Panc1 (cell line): ENCODE data around the gene FBXL15. TPM values are rescaled to one million over a fixed set of nuclear protein-coding genes. Genes with fewer than 3 reads are reported as not detected.

ENCODE experiments used
- ATAC-seq: fragments of 200-7000 bp; cut with Tn5 transposase; 2 replicates; pipeline ENCODE4 v1.9.1; 2020; ENCODE audit warnings: mild to moderate bottlenecking, moderate library complexity
- BruUV-seq: library from RNA; stranded (reverse); fragments of 400-500 nt; replicated peaks from 2 replicates; lab custom pipeline; 2021; lab: Mats Ljungman, UMichigan
- CTCF ChIA-PET: fragments of 300-600 bp; sonication (Branson Sonifier 250); formaldehyde crosslinking; loops from one replicate; lab custom pipeline; 2022; ENCODE audit warnings: antibody characterized with exemption; lab: Charles Lee
- POLR2A ChIA-PET: fragments of 300-600 bp; sonication (Branson Sonifier 250); formaldehyde crosslinking; loops from one replicate; lab custom pipeline; 2022; ENCODE audit warnings: antibody characterized with exemption; lab: Charles Lee
- DNase-seq: peaks from one replicate; pipeline ENCODE4 v3.0.0-alpha.2; 2010; ENCODE audit warnings: low read depth, low spot score
- H3K27ac ChIP-seq: 2 replicates; pipeline ENCODE4 v1.5.1; 2011; ENCODE audit warnings: mild to moderate bottlenecking, low read length, inconsistent platforms
- H3K27me3 ChIP-seq: fragments of 200-500 bp; sonication (Bioruptor generic); 2 replicates; pipeline ENCODE4 v1.6.0; 2014; ENCODE audit warnings: low read length, inconsistent platforms; ENCODE audit not compliant: control insufficient read depth, insufficient read depth
- H3K36me3 ChIP-seq: fragments of 200-500 bp; sonication (Bioruptor generic); 2 replicates; pipeline ENCODE4 v1.5.1; 2014; ENCODE audit warnings: inconsistent platforms, mild to moderate bottlenecking, low read length, moderate library complexity; ENCODE audit not compliant: control insufficient read depth, insufficient read depth
- H3K4me1 ChIP-seq: 2 replicates; pipeline ENCODE4 v1.5.1; 2011; ENCODE audit warnings: inconsistent platforms, mild to moderate bottlenecking, low read length, moderate library complexity; ENCODE audit not compliant: control insufficient read depth, insufficient read depth
- H3K4me3 ChIP-seq, 2 experiments: 2 replicates each; pipeline ENCODE4 v1.5.1; 2011 to 2012; ENCODE audit warnings: low read depth in 2 of 2, low read length in 2 of 2, mild to moderate bottlenecking in 2 of 2, inconsistent platforms in 1 of 2, moderate library complexity in 1 of 2
- H3K9me3 ChIP-seq: fragments of 200-500 bp; sonication (Bioruptor generic); 2 replicates; pipeline ENCODE4 v1.5.1; 2014; ENCODE audit warnings: low read depth, mild to moderate bottlenecking, inconsistent platforms, low read length, moderate library complexity; ENCODE audit not compliant: control insufficient read depth, insufficient read depth
- POLR2AphosphoS5 ChIP-seq: IDR thresholded peaks from 2 replicates; pipeline ENCODE4 v1.6.1; 2012; ENCODE audit warnings: mild to moderate bottlenecking, low read depth, low read length, moderate library complexity
- SIN3A ChIP-seq: IDR thresholded peaks from 2 replicates; pipeline ENCODE4 v1.6.1; 2012; ENCODE audit warnings: low read depth, mild to moderate bottlenecking, low read length, moderate library complexity, borderline replicate concordance; ENCODE audit not compliant: insufficient read depth
- TCF7L2 ChIP-seq: IDR thresholded peaks from 2 replicates; pipeline ENCODE4 v1.6.1; 2011; ENCODE audit warnings: mild to moderate bottlenecking, low read depth, low read length, inconsistent platforms
- in situ Hi-C: cut with HindIII; loops from 2 replicates; pipeline ENCODE4 v1.10.0; 2016; ENCODE audit warnings: low sequenced_read_pairs, low pct_unique_long_range_greater_than_20kb
- intact Hi-C: fragments of 100-400 bp; cut with micrococcal nuclease; formaldehyde crosslinking; loops from one replicate; pipeline ENCODE4 v1.10.0; 2022; ENCODE audit not compliant: unreplicated experiment
- total RNA-seq: library from RNA; stranded (reverse); gene quantifications from one replicate; pipeline ENCODE4 v1.2.1, GENCODE V29; 2021; ENCODE audit not compliant: unreplicated experiment
- TF ChIP-seq, protein P1 (sequence below), 2 experiments: IDR thresholded peaks; 2 replicates each; pipeline ENCODE4 v1.6.1; 2011 to 2012; ENCODE audit warnings: low read depth in 2 of 2, control low read depth in 1 of 2, low read length in 1 of 2, mild to moderate bottlenecking in 1 of 2, moderate library complexity in 1 of 2; ENCODE audit not compliant: insufficient read depth in 1 of 2
- TF ChIP-seq, protein P2 (sequence below): fragments of 450-650 bp; IDR thresholded peaks from 2 replicates; pipeline ENCODE4 v1.5.1; 2017; ENCODE audit warnings: mild to moderate bottlenecking

Gene FBXL15
- total RNA-seq, 1 experiment from 2014 or later: 7.9 TPM

DNA sequence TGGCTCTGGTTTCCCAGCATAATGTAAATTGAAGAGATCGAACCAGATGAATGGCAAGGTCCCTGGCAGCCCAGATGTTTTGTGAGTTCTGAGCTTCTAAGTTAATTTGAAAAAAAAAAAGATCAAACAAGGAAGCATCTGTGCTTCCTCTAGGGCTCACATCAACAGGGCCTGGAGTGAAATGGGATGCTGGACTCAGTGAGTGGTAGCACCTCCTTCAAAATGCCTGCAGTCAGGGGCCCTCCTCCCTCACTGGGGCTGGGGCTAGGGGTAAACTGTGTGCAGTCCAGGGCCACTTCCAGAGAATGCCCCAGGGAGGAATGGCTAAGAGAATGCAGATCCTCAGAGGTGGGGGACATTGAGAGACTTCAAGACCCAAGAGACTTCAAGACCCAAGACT, 17.7 kb downstream of the FBXL15 start:
- TF ChIP-seq POLR2AphosphoS5 (no peak), SIN3A (no peak), TCF7L2 (no peak)
- TF ChIP-seq, protein P1, sequence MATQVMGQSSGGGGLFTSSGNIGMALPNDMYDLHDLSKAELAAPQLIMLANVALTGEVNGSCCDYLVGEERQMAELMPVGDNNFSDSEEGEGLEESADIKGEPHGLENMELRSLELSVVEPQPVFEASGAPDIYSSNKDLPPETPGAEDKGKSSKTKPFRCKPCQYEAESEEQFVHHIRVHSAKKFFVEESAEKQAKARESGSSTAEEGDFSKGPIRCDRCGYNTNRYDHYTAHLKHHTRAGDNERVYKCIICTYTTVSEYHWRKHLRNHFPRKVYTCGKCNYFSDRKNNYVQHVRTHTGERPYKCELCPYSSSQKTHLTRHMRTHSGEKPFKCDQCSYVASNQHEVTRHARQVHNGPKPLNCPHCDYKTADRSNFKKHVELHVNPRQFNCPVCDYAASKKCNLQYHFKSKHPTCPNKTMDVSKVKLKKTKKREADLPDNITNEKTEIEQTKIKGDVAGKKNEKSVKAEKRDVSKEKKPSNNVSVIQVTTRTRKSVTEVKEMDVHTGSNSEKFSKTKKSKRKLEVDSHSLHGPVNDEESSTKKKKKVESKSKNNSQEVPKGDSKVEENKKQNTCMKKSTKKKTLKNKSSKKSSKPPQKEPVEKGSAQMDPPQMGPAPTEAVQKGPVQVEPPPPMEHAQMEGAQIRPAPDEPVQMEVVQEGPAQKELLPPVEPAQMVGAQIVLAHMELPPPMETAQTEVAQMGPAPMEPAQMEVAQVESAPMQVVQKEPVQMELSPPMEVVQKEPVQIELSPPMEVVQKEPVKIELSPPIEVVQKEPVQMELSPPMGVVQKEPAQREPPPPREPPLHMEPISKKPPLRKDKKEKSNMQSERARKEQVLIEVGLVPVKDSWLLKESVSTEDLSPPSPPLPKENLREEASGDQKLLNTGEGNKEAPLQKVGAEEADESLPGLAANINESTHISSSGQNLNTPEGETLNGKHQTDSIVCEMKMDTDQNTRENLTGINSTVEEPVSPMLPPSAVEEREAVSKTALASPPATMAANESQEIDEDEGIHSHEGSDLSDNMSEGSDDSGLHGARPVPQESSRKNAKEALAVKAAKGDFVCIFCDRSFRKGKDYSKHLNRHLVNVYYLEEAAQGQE (IDR thresholded peaks at IDR 0.05; ENCODE audit: insufficient read depth in 1 of 2, low read depth in 2 of 2, low read length in 1 of 2): no peak
- TF ChIP-seq, protein P2, sequence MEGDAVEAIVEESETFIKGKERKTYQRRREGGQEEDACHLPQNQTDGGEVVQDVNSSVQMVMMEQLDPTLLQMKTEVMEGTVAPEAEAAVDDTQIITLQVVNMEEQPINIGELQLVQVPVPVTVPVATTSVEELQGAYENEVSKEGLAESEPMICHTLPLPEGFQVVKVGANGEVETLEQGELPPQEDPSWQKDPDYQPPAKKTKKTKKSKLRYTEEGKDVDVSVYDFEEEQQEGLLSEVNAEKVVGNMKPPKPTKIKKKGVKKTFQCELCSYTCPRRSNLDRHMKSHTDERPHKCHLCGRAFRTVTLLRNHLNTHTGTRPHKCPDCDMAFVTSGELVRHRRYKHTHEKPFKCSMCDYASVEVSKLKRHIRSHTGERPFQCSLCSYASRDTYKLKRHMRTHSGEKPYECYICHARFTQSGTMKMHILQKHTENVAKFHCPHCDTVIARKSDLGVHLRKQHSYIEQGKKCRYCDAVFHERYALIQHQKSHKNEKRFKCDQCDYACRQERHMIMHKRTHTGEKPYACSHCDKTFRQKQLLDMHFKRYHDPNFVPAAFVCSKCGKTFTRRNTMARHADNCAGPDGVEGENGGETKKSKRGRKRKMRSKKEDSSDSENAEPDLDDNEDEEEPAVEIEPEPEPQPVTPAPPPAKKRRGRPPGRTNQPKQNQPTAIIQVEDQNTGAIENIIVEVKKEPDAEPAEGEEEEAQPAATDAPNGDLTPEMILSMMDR: no peak
- H3K9me3 ChIP-seq: no peaks in the 10 kb centered on the region
- ChIA-PET POLR2A (no interaction called here), CTCF (no interaction called here)
- ATAC-seq (no peak), DNase-seq (no peak)
- intact Hi-C loops: no loop called here
- H3K4me1 ChIP-seq: peaks cover 11% of the 10 kb centered on the region
- H3K27me3 ChIP-seq: no peaks in the 10 kb centered on the region
- H3K36me3 ChIP-seq: no peaks in the 10 kb centered on the region
- in situ Hi-C loops: no loop called here
- no peak overlapping the region for H3K27ac ChIP-seq
- no TSS peak for BruUV-seq
- H3K4me3 ChIP-seq: no peak overlapping the region

DNA sequence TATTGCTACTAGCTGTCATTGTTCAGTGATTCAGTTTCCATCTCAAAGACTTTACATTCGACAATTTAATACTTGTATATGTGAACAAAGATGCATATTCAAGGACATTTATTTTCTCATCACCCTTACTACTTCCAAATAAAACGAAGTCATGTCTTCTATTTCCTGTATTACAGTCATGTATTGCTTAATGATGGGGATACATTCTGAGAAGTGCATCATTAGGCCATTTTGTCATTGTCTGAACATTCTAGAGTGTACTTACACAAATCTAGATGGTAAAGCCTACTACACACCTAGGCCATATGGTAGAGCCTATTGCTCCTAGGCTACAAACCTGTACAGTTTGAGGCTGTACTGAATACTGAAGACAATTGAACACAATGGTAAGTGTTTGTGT, 24.2 kb downstream of the FBXL15 start:
- POLR2A ChIA-PET: no interaction called here
- H3K9me3 ChIP-seq: no peaks in the 10 kb centered on the region
- no peak for TF ChIP-seq SIN3A
- TF ChIP-seq, protein P2: no peak
- TF ChIP-seq POLR2AphosphoS5: no peak
- TF ChIP-seq, protein P1 (IDR thresholded peaks at IDR 0.05; ENCODE audit: insufficient read depth in 1 of 2, low read depth in 2 of 2, low read length in 1 of 2): no peak
- no peak for TF ChIP-seq TCF7L2
- no TSS peak for BruUV-seq
- H3K27me3 ChIP-seq: no peaks in the 10 kb centered on the region
- intact Hi-C loops: no loop called here
- H3K27ac ChIP-seq: no peak overlapping the region
- CTCF ChIA-PET: no interaction called here
- no peak overlapping the region for H3K4me3 ChIP-seq
- peaks cover under 1% of the 10 kb centered on the region; the same call in 1 of the 2 replicates for H3K36me3 ChIP-seq
- peaks cover 6% of the 10 kb centered on the region; the same call in 1 of the 2 replicates for H3K4me1 ChIP-seq
- no peak for ATAC-seq
- in situ Hi-C loops: no loop called here
- DNase-seq: no peak
